ENCODE measurements around the gene VMO1. TPM values are rescaled to one million over a fixed set of nuclear protein-coding genes. Genes with fewer than 3 reads are reported as not detected.

Gene VMO1
- total and polyA plus RNA-seq, 4 donors, result 1.7 to 9.1 (median 3.9) TPM

DNA sequence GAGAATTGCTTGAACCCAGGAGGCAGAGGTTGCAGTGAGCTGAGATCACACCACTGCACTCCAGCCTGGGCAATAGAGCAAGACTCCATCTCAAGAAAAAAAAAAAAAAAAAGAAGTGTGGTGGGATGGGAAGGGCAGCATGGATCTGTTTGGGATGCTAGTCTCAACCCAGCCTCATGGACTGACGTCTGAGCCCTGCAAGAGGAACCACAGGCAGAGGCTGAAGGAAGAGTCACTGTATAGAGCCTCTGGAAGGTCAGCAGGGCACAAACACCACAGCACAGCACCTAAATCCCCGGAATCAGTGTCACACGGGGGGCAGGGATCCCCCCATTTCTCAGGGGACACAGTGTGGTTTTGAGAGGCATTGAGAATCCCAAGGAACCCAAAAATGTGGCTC is 35.6 kb downstream of the VMO1 start:
- no peaks in the 10 kb centered on the region for H3K4me1 ChIP-seq (ENCODE audit: control insufficient read depth in 4 of 4, insufficient read depth in 4 of 4, low read length in 3 of 4)
- H3K27ac ChIP-seq (ENCODE audit: low read depth in 1 of 2, low read length in 2 of 2), result no peak overlapping the region
- 50% methylated on average over 3 of the region's 3 CpGs for WGBS
- DNase-seq (ENCODE audit: low spot score), result no peak
- H3K36me3 ChIP-seq (ENCODE audit: control insufficient read depth in 4 of 4, insufficient read depth in 3 of 4, low read depth in 1 of 4, low read length in 3 of 4), result no peaks in the 10 kb centered on the region
- H3K9ac ChIP-seq (ENCODE audit: low read depth in 1 of 2, low read length in 2 of 2), result no peak overlapping the region
- no peaks in the 10 kb centered on the region for H3K9me3 ChIP-seq (ENCODE audit: control insufficient read depth in 4 of 4, low read length in 3 of 4)
- TF ChIP-seq FOXA2 (IDR thresholded peaks at IDR 0.05), result no peak
- TF ChIP-seq, protein P1, sequence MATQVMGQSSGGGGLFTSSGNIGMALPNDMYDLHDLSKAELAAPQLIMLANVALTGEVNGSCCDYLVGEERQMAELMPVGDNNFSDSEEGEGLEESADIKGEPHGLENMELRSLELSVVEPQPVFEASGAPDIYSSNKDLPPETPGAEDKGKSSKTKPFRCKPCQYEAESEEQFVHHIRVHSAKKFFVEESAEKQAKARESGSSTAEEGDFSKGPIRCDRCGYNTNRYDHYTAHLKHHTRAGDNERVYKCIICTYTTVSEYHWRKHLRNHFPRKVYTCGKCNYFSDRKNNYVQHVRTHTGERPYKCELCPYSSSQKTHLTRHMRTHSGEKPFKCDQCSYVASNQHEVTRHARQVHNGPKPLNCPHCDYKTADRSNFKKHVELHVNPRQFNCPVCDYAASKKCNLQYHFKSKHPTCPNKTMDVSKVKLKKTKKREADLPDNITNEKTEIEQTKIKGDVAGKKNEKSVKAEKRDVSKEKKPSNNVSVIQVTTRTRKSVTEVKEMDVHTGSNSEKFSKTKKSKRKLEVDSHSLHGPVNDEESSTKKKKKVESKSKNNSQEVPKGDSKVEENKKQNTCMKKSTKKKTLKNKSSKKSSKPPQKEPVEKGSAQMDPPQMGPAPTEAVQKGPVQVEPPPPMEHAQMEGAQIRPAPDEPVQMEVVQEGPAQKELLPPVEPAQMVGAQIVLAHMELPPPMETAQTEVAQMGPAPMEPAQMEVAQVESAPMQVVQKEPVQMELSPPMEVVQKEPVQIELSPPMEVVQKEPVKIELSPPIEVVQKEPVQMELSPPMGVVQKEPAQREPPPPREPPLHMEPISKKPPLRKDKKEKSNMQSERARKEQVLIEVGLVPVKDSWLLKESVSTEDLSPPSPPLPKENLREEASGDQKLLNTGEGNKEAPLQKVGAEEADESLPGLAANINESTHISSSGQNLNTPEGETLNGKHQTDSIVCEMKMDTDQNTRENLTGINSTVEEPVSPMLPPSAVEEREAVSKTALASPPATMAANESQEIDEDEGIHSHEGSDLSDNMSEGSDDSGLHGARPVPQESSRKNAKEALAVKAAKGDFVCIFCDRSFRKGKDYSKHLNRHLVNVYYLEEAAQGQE (IDR thresholded peaks at IDR 0.05), result no peak
- TF ChIP-seq FOXA1 (IDR thresholded peaks at IDR 0.05), result no peak
- H3K27me3 ChIP-seq (ENCODE audit: control insufficient read depth in 4 of 4, insufficient read depth in 4 of 4, low read length in 3 of 4), result no peaks in the 10 kb centered on the region
- no peak overlapping the region for H3K4me3 ChIP-seq (ENCODE audit: low read depth in 1 of 3, low read length in 3 of 3)

DNA sequence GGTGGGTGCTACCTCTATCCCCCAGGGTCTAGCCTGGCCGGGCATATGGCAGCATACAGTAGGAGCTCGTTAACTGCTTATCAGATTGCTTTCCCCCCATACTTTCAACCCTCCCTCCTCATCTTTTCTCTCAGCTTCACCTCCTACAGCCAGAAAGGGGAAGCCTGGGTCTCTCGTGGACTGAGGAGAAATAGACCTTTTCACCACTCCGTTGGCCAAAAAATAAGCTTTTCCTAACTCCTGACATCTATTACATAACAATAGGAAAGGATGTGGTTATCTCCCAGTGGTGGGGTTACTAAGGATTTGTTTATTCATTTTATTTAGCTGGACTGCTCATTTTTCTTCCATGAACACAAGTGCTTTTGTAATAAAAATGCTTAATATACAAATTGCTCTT is 37.5 kb downstream of the VMO1 start:
- Histone ChIP-seq H3K36me3 (ENCODE audit: control insufficient read depth in 4 of 4, insufficient read depth in 3 of 4, low read depth in 1 of 4, low read length in 3 of 4) (no peaks in the 10 kb centered on the region), H3K4me1 (ENCODE audit: control insufficient read depth in 4 of 4, insufficient read depth in 4 of 4, low read length in 3 of 4) (no peaks in the 10 kb centered on the region), H3K9ac (ENCODE audit: low read depth in 1 of 2, low read length in 2 of 2) (no peak overlapping the region), H3K27ac (ENCODE audit: low read depth in 1 of 2, low read length in 2 of 2) (peak overlapping the region; percentile 51 to 74), H3K9me3 (ENCODE audit: control insufficient read depth in 4 of 4, low read length in 3 of 4) (no peaks in the 10 kb centered on the region), H3K4me3 (ENCODE audit: low read depth in 1 of 3, low read length in 3 of 3) (no peak overlapping the region), H3K27me3 (ENCODE audit: control insufficient read depth in 4 of 4, insufficient read depth in 4 of 4, low read length in 3 of 4) (no peaks in the 10 kb centered on the region)
- WGBS, result 67% methylated on average over 4 of the region's 4 CpGs
- TF ChIP-seq HNF4G (IDR thresholded peaks at IDR 0.05) (no peak), FOXA1 (IDR thresholded peaks at IDR 0.05) (no peak), GABPA (IDR thresholded peaks at IDR 0.05 in 1 of 2, conservative IDR thresholded peaks at IDR 0.05 in 1 of 2) (no peak), NR2F2 (IDR thresholded peaks at IDR 0.05) (no peak)
- TF ChIP-seq, protein P1 (IDR thresholded peaks at IDR 0.05), result no peak
- no peak for DNase-seq (ENCODE audit: low spot score)

DNA sequence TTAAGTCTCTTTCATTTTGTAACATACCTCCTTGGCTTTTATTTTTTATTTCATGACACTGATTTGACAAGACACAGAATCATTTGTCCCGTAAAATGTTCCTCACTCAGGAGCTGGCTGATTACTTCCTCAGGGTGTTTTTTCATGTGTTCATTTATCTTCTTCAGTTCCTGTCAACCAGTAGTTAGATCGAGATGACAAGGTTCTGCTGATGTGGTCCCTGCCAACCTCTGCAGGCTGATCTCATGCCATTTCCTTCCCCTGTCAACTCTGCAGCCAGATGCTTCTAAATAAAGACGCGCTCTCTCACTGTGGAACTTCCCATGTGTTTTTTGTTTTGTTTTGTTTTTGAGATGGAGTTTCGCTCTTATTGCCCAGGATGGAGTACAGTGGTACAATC is 38.3 kb downstream of the VMO1 start:
- WGBS, result 60% methylated on average over 5 of the region's 5 CpGs
- Histone ChIP-seq H3K36me3 (ENCODE audit: control insufficient read depth in 4 of 4, insufficient read depth in 3 of 4, low read depth in 1 of 4, low read length in 3 of 4) (no peaks in the 10 kb centered on the region), H3K9me3 (ENCODE audit: control insufficient read depth in 4 of 4, low read length in 3 of 4) (no peaks in the 10 kb centered on the region), H3K9ac (ENCODE audit: low read depth in 1 of 2, low read length in 2 of 2) (no peak overlapping the region), H3K27ac (ENCODE audit: low read depth in 1 of 2, low read length in 2 of 2) (peak overlapping the region; percentile 31 to 51), H3K27me3 (ENCODE audit: control insufficient read depth in 4 of 4, insufficient read depth in 4 of 4, low read length in 3 of 4) (no peaks in the 10 kb centered on the region), H3K4me1 (ENCODE audit: control insufficient read depth in 4 of 4, insufficient read depth in 4 of 4, low read length in 3 of 4) (no peaks in the 10 kb centered on the region), H3K4me3 (ENCODE audit: low read depth in 1 of 3, low read length in 3 of 3) (no peak overlapping the region)
- no peak for DNase-seq (ENCODE audit: low spot score)
- TF ChIP-seq SP1 (IDR thresholded peaks at IDR 0.05), result peak; percentile 14
- TF ChIP-seq, protein P2, sequence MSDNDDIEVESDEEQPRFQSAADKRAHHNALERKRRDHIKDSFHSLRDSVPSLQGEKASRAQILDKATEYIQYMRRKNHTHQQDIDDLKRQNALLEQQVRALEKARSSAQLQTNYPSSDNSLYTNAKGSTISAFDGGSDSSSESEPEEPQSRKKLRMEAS (IDR thresholded peaks at IDR 0.05), result no peak

Data from liver (tissue), 9 donors.